ENCODE data around the gene TOX3.

TOX3 gene

DNA sequence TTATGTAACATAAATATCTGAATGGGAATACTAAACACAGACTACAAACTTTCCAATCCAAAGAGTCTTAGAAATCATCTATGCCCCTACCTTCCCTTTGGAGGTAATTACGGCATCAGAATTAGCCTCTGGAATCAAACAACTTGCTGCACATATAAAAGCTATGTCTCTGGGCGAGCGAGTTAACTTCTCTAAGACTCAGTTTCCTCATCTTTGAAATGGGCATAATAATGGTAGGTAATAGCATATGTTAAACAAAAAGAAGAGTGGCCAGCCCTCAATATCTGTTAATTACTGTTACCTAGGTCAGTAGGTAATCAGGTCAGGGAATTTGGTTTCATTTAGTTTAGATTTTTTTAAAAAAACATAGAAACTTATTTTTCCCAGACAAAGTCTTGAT, 153.5 kb downstream of the TOX3 start:
- DNase-seq, result no peak

- no peak for DNase-seq
Measured at GRCh38 chr16:52389045-52389444, 157.9 kb downstream of the TOX3 start.
